Ammon's horn (tissue), 1 donor: ENCODE measurements around the gene JMJD8.

Experiments
- DNase-seq: peaks from one replicate; pipeline ENCODE4 v3.0.0-alpha.2; 2016; ENCODE audit warnings: low spot score

Gene JMJD8

DNA sequence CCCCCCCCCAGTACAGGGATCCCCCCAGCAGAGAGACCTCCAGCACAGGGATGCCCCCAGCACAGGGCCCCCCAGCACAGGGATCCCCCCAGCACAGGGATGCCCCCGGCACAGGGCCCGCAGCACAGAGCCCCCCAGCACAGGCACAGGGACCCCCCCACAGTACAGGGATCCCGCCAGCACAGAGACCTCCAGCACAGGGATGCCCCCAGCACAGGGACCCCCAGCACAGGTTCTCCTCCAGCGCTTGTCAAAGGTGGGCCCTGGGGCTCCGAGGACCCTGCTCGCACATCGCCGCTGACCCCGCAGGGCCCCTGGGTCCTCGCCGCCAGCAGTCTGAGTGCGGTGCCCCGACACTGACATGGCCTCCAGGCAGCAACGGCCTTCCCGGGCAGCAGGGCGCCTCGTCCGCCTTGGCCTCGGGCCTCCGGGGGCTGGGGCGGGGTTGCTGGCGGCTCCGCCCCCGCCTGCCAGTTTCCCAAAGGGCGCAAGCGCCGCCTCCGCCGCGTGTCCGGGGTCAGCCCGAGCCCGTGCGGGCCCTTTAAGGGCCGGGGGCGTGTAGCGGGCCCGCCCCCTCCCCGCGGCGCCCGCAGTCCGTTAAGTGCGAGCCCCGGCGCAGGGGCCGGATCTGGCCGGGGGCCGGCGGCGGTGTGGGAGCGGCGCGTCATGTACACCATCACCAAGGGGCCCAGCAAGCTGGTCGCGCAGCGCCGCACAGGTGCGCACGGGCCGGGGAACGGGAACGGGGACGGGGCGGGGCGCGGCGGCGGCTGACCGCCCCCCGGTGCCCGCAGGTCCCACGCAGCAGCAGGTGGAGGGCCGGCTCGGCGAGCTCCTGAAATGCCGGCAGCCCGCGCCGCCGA is 42.6 kb downstream of the JMJD8 start, which contains the start of gene MCRIP2:
MCRIP2 (plus strand) TSS at position 503 of the 863 bp plus-strand sequence; CDS start at position 667, 164 bp downstream.
- peak; percentile 81 for DNase-seq

DNA sequence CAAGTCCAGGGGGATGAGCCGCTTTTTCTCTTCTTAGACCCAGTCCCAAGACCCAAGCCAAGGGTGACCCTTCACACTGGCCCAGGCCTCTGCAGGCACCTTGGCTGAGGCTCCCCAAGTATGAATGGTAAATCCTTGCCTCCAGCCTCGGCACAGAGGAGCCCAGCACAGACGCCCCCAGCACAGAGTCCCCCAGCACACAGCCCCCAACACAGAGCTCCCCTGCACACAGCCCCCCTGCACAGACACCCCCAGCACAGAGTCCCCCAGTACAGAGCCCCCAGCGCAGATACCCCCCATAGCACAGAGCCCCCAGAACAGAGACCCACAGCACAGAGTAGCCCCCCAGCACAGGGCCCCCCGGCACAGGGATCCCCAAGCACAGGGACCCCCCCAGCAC is 43.5 kb downstream of the JMJD8 start:
- DNase-seq, result no peak

DNA sequence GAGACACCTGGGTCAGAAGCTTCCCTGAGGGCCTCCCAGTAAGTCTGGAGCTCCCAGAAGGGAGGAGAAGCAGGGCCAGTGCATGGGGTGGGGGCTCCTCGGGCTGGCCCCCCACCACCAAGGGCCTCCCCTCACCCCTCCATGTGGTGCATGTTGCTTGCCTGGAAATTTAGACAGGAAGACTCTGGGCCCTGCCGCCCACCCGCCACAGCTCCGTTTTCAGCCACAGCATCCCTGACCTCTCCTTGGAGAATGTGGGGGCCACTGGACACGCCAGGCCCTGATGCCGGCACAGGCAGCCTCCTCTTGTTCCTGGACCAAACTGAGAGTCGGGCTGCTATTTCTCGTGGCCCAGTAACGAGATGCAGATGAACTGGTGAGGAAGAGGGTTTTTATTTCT is 45.3 kb downstream of the JMJD8 start:
- DNase-seq, result no peak

DNA sequence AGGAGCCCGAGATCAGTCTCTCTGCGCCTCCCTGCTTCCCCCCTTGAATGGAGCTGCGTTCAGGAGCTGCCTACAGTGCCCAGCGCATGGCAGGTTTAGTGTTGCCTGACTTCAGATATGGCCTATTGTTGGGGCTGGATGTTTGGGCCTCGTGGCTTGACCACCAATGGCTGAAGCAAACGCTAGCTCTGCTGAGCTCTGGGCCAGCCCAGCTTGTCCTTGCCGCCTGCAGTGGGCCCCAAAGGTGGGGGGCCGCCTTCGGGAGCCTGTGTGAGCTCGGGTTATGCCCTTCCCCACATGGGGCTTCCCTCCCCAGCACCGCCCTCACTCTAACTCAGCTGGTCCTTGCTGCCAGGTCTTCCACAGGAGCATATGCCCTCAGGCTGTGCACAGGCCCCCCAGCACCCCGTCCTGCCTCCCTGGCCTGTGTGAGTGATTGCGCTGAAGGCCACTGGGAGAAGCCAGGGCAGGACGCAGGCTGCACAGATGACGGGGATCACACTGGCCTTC is 46.0 kb downstream of the JMJD8 start:
- no peak for DNase-seq

DNA sequence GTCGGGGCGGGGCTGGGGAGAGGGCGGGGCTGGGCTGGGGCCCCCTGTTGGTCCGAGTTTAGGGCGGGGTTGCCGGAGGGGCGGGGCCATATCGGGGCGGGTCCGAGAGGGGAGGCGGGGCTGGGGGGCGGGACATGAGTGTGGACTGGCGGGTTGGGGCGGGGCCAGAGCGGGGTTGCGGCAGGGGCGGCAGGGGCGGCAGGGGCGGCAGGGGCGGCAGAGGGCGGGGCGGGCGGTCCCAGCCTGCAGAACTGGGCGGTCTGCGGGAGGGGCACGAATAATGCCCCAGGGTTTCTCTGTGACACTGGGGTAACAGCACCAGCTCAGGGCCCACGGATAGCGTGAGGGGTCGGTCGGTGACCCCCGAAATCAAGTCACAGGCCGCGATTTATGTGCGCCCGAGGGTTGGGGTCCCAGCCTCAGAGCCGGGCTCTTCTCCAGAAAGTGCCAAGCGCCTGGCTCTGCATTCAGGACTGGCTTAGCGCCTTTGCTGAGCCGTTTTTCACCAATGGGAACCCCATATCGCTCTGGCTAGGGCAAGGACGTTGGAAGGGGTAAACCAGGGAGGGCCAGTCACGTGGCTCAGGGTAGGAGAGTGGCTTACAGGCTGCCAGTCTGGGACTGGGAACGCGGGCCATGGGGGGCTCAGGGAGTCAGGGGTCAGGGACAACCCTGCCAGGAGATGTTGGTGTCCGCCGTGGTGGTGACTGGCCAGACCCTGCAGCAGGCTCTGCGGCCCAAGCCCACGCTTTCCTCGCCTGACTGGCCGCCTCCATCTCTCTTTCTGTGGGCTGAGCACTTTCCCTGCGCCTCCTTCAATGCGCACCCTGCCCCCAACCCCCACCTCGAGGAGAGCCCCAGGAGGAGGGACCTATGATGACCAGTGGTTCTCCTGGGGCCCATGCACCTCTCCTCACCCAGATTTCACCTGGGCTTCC is 46.8 kb downstream of the JMJD8 start:
- peak; percentile 65 for DNase-seq

DNA sequence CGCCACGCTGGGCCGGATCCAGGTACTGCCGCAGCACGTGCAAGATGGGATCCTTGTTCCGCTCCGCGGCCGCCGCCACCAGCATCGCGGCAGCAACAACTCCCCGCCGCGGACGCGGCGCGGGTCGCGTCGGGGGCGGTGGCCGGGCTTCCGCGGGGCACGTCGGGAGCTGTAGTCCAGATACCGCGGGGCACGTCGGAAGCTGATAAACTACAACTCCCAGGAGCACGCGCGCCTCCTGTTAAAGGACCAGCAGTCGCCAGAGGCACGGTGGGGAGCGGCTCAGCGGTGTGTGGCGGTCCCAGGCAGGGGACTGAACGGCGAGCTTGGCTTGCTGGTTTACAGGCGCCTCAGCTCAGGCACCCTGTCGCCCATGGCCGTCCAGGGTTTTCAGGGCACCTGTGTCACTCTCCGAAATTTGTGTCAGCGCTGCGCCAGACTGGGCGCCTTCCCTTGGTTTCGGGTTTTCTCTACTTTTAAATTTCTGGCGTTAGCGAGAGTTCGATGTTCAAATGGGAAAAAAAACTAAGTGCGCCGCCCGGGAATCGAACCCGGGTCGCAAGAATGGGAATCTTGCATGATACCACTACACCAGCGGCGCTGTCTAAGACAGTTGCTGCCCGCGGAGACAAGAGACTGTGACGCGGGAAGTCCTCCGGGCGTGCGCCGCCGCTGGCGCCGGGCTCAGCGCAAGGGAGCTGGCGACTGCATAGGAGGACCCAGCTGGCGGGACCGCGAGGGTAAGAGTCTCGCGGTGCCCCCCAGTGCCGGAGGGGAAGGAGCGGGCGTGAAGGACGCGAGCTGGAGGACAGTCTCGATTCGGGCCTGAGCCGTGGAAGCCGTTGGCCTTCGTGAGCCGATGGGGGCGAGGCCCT is 47.7 kb downstream of the JMJD8 start, which contains the start of gene METTL26:
METTL26 (minus strand) TSS at position 100 of the 875 bp plus-strand sequence; CDS start at position 85, 15 bp downstream.
- DNase-seq, result peak; percentile 98

DNA sequence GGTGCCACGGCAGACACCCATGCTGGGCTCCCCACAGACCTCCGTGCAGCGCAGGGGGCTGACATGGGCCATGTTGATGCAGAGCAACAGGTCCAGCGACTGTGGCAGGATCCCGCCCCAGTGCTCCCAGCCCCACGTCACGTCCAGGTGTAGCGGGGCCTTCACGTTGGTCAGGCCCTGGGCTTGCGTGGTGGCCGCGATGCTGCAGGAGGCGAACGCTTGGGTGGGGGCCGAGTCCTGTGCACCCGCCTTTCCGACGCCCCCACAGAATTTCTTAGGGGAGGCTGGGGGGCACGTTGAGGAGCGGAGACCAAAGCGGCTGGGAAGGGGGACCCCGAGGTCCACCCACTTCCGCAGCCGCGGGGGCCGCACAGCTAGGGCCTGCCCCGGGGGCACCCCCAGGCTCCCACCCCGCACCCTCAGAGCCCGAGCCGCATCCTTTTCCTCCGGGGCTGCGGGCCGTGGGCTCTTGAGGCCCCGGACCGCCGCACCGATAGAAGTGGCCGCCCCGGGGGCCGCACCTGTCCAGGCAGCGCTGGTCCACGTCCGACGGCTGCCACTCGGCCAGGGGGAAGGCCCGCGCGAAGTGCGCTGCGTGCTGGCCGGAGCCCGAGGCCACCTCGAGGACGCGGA is 48.4 kb downstream of the JMJD8 start:
- no peak for DNase-seq

DNA sequence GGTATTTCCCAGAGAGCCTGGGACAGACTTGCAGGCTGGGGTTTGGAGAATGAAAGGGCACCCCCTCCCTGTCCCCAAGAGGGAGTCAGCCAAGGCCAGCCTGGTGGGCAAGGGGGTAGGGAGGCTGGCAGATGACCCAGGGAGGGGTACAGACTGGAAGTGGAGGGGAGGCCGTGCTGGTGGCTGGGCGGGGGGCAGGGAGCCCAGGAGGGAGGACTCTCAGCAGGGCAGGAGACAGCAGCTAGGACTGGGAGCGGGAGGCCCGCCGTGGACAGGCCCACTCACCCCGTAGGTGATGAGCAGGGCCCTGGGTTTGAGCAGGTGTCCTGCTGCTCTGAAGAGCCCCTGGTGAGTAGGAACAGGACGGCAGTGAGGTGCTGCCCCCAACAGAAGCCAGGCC is 49.1 kb downstream of the JMJD8 start:
- no peak for DNase-seq

DNA sequence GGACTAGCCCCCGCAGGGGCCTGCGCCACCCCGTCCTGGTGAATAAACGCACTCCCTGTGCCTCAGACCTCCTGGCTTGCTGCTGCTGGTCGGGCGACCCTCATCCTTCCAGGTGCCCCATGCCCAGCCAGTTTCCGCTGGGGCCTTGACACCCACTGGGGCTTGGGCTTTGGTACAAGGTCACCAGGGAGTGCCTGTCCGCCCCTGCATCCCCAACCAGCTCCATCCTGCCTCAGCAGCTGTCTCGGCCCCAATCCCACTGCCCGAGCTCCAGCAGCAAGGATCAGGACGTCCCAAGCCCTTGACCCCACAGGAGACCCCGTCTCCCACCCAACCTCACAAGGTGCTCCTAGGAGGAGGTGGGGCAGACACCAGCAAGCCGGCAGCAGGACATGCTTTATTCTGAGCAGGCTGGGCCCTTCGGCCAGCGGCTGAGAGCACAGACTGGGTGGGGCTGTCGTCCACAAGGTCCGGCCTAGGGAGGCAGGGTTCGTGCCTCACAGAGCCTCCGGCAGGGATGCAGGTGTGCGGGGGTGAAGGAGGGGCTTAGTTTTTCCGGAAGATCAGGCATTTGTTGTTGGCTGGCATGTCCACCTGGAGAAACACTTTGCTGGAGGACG is 50.0 kb downstream of the JMJD8 start:
- no peak for DNase-seq

DNA sequence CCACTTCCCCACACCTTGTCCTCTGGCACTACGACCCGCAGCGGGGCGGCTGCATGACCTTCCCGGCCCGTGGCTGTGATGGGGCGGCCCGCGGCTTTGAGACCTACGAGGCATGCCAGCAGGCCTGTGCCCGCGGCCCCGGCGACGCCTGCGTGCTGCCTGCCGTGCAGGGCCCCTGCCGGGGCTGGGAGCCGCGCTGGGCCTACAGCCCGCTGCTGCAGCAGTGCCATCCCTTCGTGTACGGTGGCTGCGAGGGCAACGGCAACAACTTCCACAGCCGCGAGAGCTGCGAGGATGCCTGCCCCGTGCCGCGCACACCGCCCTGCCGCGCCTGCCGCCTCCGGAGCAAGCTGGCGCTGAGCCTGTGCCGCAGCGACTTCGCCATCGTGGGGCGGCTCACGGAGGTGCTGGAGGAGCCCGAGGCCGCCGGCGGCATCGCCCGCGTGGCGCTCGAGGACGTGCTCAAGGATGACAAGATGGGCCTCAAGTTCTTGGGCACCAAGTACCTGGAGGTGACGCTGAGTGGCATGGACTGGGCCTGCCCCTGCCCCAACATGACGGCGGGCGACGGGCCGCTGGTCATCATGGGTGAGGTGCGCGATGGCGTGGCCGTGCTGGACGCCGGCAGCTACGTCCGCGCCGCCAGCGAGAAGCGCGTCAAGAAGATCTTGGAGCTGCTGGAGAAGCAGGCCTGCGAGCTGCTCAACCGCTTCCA is 50.6 kb downstream of the JMJD8 start:
- no peak for DNase-seq

DNA sequence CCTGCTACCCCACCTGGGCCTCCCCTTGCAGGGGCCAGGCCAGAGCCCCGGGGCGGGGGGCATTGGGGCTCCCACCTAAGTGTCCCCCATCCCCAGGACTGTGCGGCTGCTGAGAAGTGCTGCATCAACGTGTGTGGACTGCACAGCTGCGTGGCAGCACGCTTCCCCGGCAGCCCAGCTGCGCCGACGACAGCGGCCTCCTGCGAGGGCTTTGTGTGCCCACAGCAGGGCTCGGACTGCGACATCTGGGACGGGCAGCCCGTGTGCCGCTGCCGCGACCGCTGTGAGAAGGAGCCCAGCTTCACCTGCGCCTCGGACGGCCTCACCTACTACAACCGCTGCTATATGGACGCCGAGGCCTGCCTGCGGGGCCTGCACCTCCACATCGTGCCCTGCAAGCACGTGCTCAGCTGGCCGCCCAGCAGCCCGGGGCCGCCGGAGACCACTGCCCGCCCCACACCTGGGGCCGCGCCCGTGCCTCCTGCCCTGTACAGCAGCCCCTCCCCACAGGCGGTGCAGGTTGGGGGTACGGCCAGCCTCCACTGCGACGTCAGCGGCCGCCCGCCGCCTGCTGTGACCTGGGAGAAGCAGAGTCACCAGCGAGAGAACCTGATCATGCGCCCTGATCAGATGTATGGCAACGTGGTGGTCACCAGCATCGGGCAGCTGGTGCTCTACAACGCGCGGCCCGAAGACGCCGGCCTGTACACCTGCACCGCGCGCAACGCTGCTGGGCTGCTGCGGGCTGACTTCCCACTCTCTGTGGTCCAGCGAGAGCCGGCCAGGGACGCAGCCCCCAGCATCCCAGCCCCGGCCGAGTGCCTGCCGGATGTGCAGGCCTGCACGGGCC is 51.4 kb downstream of the JMJD8 start:
- DNase-seq, result no peak

DNA sequence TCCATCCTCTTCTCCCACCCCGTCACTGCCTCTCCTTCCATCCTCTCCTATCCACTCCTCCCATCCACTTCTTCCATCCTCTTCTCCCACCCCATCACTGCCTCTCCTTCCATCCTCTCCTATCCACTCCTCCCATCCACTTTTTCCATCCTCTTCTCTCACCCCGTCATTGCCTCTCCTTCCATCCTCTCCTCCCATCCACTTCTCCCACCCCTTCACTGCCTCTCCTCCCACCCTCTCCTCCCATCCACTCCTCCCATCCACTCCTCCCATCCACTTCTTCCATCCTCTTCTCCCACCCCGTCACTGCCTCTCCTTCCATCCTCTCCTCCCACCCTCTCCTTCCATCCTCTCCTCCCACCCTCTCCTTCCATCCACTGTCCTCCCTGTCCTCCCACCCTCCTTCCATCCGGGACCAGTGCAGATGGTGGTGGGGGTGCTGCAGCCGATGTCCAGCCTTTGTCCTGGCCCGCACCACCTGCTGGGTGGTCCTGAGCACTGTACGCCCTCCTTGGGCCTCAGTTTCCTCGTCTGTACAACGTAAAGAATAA is 52.3 kb downstream of the JMJD8 start:
- DNase-seq, result no peak
